GM12892 (cell line): ENCODE measurements around the gene OR4M1.

Experiments used
- POLR2A ChIP-seq: IDR thresholded peaks from 2 replicates; pipeline ENCODE4 v1.6.1; 2011; ENCODE audit warnings: low read depth, low read length, control low read depth
- TAF1 ChIP-seq: IDR thresholded peaks from 2 replicates; pipeline ENCODE4 v1.6.1; 2011; ENCODE audit warnings: low read depth, mild to moderate bottlenecking, control low read depth, low read length, borderline replicate concordance

DNA sequence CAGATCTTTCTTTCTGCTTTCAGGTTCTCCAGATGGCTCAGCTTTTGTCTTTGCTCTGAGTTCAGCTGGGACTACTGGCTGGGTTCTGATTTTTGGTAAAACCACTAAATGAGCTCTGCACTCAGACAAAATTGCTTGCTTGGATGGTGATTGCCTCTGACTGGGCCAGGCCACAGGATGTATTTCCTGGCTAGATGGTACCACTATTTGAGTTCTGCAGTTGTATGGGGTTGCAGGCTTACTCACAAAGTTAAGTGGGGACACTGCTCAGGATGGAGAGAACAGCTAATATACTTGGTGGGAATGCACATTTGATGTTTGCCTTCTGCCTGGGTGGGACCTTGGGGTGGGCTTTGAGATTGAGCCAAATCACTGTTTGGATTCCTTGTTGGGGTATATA lies 43.9 kb upstream of the OR4M1 start:
- no peak for TF ChIP-seq POLR2A
- TF ChIP-seq TAF1: no peak
